ENCODE results near the gene RAB3A. TPM values are rescaled to one million over a fixed set of nuclear protein-coding genes. Genes with fewer than 3 reads are reported as not detected.

RAB3A gene
- total and polyA plus RNA-seq, 2 donors (not counting 3 experiments of a cell fraction or from before 2014, with no cell fraction given): 0.88 to 0.90 TPM

- Histone ChIP-seq H4K20me1 (replicated peaks; ENCODE audit: control insufficient read depth, extremely low read depth, insufficient read depth, low read length) (no peaks in the 10 kb centered on the region), H3K36me3 (ENCODE audit: control insufficient read depth in 2 of 2, extremely low read depth in 1 of 2, insufficient read depth in 2 of 2, low read length in 2 of 2) (no peaks in the 10 kb centered on the region), H3K27ac (ENCODE audit: insufficient read depth, low read depth, low read length) (no peak overlapping the region), H3K4me2 (ENCODE audit: insufficient read depth, low read length) (no peak overlapping the region), H3K27me3 (ENCODE audit: control insufficient read depth in 2 of 2, insufficient read depth in 2 of 2, low read length in 2 of 2) (no peaks in the 10 kb centered on the region), H2AFZ (ENCODE audit: low read depth, low read length) (no peak overlapping the region), H3K9me1 (replicated peaks; ENCODE audit: control insufficient read depth, extremely low read depth, insufficient read depth, low read length) (no peaks in the 10 kb centered on the region), H3K79me2 (ENCODE audit: control insufficient read depth, insufficient read depth, low read length) (peaks cover 9% of the 10 kb centered on the region), H3K4me1 (ENCODE audit: control insufficient read depth, extremely low read depth, insufficient read depth, low read length) (peaks cover 14% of the 10 kb centered on the region), H3K9me3 (replicated peaks; ENCODE audit: control insufficient read depth, insufficient read depth, low read length) (no peaks in the 10 kb centered on the region), H3K4me3 (replicated peaks in 1 of 3; ENCODE audit: insufficient read depth in 1 of 3, low read depth in 1 of 3, low read length in 3 of 3) (no peak overlapping the region), H3K9ac (replicated peaks; ENCODE audit: extremely low read depth, insufficient read depth, low read length) (no peak overlapping the region)
- no TSS peak for BruUV-seq (replicated peaks)
- dilution Hi-C loops (cut with MboI; ENCODE audit: extremely low pct_ligation_motif_present, low sequenced_read_pairs): no loop called here
- intact Hi-C loops (cut with micrococcal nuclease): no loop called here
- FAIRE-seq (no peak), DNase-seq (ENCODE audit: low read depth, low spot score) (no peak)
- CTCF ChIA-PET: interaction anchor here (0.6 to 1.8 kb wide), 2 partner anchors 36 to 51 kb away, joined by 5 to 10 read pairs; no protein-coding TSS in a partner anchor
- POLR2A ChIA-PET: no interaction called here
- TF ChIP-seq POLR2AphosphoS5 (IDR thresholded peaks at IDR 0.05; ENCODE audit: insufficient read depth, low read depth, low read length) (no peak), GATA2 (IDR thresholded peaks at IDR 0.05; ENCODE audit: insufficient read depth, insufficient read length, low read depth, low read length) (no peak), FOS (IDR thresholded peaks at IDR 0.05; ENCODE audit: borderline replicate concordance, insufficient read depth, low read length) (no peak), POLR2A (IDR thresholded peaks at IDR 0.05; ENCODE audit: low read depth, low read length) (no peak), MAX (IDR thresholded peaks at IDR 0.05; ENCODE audit: insufficient read depth, insufficient read length) (no peak), MYC (IDR thresholded peaks at IDR 0.05; ENCODE audit: low read depth, low read length) (no peak), CTCF (IDR thresholded peaks at IDR 0.05; ENCODE audit: extremely low read depth in 1 of 2, insufficient read depth in 1 of 2, low read depth in 1 of 2, low read length in 2 of 2) (no peak)
Observed at GRCh38 chr19:18149596-18149975, 54.3 kb downstream of the RAB3A start.
